Stimulated activated CD4-positive, alpha-beta T cell treated with anti-CD3 and anti-CD28 coated beads, Interleukin-1b, Interleukin-23, amount 100 ng/mL, for 48 hours (primary cell): ENCODE data around the gene LGALS1.
"Not testable (repeated sequence)": the region's sequence is repeated elsewhere in the genome, so short reads cannot be mapped to it uniquely, and the experiment has no call there.

Experiments used
- DNase-seq: peaks from one replicate; pipeline ENCODE4 v3.0.0-alpha.2; 2020

The LGALS1 gene

DNA sequence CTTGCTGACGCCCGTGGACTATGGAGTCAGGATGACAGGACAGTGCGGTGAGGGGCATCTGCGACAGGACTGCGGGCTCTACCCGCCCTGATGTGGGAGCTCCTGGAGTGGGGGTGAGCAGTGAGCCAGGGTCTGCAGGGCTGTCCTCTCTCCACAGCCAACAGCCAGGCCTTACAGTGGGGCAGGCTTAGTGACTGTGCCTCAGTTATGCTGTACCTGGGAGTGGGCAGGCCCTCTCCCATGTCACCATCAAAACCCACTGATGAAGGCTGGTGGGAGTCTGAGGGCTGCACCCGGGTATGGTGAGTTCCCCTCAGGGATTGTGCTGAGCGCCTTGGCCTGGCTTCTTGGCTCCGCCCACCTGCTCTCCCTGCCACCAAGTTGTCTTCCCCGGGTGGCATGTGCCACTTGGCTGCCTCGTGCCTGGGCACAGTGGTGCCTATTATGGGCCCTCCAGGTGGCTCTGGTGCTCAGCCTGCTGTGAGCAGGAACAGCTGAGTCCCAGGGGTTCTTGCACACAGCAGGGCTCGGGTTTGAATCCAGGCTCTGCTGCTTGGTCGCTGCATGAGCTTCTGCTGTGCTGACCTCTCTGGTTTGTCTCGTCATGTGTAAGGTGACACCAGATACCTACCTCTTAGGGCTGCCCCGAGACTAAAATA, 17.3 kb downstream of the LGALS1 start:
- no peak for DNase-seq

DNA sequence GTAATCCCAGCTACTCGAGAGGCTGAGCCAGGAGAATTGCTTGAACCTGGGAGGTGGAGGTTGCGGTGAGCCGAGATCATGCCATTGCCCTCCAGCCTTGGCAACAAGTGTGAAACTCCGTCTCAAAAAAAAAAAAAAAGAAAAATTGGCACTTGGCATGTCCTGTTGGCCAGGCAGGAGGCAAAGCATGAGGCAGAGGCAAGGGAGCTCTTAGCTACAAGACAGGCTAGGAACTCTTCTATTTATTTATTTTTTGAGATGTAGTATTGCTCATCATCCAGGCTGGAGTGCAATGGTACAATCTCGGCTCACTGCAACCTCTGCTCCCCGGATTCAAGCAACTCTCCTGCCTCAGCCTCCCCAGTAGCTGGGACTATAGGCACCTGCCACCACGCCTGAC, 18.7 kb downstream of the LGALS1 start:
- not testable (repeated sequence) for DNase-seq

DNA sequence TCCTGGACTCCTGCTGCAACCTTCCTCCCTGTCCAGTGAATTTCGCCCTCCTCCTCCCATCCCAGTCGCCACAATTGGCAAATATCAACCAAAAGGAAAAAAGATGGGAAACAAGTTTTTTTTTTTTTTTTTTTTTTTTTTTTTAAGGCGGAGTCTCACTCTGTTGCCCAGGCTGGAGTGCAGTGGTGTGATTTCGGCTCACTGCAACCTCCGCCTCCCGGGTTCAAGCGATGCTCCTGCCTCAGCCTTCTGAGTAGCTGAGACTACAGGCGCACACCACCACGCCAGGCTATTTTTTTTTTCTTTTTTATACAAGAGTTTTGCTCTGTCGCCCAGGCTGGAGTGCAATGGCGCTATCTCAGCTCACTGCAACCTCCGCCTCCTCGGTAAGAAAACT, 20.8 kb downstream of the LGALS1 start:
- DNase-seq = not testable (repeated sequence)

DNA sequence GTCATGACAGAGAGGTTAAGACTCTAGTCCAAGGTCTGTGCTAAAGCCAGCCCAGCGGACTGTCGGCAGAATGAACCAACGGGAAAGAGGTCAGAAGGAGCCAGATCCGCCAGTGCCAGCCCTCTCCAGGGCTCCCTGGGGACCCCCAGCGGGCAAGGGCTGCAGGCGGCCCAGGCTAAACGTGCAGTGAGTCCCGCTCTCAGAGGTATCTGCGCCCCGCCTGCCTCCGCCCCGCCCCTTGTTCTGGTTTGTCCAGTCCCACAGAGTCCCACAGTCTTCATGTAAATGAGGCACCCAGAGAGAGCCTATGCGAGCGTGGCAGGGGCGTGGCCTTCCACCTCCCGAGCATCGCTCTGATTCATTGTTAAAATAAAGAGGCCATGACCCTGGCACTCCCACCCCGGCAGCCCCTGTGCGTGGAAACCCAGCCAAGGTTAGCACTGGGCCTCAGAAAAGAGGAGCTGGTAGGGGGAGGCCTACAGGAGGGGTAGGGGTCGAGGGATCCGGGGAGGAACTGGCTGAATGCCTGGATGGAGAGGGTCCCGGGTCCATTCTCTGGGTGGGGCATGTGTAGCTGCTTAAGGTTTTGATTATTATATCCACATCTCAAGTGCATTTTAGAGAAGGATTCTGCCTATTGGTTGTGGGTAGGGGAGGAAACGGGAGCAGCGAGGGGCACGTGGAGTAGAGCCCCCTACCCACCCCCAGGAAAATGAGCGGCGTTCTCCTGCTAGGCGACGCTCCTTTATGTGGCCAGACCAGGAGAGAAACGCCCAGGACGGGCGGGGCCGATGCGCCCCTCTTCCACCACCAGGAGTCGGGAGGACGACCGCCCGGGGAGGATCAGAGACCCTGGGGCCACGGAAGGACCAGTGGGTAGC, 21.5 kb downstream of the LGALS1 start, which contains the start of gene TRIOBP:
Gene TRIOBP, plus strand, starts transcription at position 392 of the 881 bp plus-strand sequence. CDS start 4,318 bp downstream, outside the sequence.
- peak; percentile 92 for DNase-seq

DNA sequence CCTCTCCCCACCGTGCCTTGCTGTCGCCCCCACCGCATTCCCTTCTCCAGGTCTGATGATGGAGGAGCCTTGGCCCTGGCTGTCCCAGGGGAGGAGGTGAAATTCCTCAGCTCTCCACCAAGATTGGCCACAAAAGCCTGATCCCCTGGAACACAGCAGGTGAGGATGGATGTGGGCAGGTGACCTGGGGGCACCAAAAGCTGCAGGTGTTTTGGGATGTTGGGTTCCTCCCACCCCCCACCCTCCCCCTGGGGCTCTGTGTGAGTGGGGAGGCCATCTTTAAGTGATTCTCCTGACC, 22.1 kb downstream of the LGALS1 start:
- no peak for DNase-seq

DNA sequence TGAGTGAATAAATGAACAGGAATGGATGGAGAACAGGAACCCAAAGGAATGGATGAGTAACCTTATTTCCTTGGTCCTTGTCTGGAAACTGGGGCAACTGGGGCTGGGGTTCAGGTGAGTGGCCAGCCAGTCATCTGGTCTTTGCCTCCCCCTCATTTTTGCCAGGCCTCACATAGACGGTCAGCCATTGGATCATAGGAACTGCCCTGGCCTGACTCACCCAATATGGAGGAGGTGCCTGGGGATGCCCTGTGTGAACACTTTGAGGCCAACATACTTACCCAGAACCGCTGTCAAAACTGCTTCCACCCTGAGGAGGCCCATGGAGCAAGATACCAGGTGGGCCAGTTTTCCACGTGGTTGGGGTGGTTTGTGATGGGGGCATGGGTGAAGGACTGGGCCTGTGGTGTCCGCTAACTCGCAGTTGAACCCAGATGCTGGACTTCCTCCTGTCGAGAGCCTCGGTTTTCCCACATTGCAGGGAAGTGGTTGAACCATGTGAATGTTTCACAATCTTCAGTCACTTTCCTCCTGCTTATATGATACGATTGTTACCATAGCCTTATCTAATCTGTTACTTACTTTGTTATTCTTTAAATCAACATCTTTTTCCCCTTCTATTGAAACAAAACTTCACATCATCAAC, 25.8 kb downstream of the LGALS1 start:
- DNase-seq = no peak

DNA sequence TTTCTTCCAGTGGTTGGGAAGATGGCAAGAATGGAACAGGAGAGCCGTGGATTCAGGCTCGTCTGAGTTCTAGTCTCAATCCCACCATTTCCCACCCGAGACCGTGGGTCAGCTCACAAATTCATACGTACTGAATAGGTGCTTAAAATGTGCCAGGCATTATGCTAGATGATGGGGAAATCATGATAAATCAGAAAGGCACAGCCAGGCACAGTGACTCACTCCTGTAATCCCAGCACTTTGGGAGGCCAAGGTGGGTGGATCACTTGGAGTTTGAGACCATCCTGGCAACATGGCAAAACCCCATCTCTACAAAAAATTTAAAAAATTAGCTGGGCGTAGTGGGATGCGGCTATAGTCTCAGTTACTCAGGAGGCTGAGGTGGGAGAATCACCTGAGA, 28.5 kb downstream of the LGALS1 start:
- DNase-seq = no peak

DNA sequence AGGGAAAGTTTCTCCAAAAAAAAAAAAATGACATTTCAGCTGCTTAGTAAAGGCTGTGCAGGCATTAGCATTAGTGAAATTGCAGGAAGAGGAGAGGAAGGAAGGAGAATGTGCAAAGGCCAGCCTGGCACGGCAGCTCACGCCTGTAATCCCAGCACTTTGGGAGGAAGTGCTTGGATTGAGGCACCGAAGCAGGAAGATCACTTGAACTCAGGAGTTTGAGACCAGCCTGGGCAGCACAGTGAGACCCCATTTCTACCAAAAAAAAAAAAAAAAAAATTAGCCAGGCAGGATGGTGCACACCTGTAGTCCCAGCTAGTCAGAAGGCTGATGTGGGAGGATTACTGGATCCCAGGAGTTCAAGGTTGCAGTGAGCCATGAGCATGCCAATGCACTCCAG, 29.2 kb downstream of the LGALS1 start:
- DNase-seq = no peak

DNA sequence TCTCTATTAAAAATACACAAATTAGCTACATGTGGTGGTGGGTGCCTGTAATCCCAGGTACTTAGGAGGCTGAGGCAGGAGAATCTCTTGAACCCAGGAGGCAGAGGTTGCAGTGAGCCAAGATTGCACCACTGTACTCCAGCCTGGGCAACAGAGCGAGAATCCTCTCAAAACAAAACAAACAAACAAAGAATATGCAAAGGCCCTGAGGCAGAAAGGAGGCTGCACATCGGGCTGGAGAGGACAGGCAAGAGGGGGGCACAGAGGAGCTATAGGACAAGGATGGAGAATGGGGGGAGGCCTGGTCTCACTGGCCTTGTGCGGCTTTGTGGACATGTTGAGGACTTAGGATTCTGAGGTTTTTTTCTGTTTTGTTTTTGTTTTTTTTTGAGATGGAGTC, 29.8 kb downstream of the LGALS1 start:
- DNase-seq = no peak

DNA sequence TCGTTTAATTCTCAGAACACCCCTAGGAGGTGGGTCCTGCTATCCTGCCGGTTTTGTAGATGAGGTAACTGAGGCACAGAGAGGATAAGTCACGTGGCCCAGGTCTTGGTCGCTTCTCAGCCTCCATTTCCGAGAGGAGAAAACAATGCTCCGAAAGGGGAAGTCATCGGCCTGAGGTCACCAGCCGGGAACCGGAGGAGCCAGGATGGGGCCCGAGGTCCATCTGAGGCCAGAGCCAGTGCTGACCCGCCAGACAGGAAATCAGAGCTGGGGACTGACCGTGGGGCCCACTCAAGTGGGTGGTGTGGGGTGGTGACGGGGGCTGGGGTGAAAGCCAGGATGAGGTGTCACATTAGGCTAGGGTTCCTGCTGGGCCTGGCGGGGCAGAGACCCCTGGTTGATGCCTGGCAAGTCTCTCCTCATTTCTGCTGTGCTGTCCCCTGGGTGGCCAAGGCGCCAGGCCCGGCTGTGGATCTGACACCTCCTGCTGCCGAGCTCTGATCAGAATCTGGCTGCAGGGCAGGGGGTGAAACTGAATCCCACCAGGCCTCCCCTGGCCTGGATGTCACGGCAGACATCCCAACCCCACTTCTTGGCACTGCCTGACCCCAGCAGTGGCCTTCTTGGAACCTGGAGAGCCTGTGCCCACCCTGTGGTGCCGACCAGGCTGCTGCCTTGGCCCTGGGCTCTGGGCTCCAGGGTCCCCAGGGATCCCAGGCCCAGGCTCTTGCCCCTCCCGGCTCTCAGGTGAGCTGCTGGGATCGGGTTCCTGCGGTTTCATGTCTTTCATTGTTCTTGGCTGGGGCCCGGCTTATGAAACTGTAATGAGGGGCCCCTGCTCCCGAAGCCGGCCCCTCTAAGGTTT, 33.4 kb downstream of the LGALS1 start:
- no peak for DNase-seq

DNA sequence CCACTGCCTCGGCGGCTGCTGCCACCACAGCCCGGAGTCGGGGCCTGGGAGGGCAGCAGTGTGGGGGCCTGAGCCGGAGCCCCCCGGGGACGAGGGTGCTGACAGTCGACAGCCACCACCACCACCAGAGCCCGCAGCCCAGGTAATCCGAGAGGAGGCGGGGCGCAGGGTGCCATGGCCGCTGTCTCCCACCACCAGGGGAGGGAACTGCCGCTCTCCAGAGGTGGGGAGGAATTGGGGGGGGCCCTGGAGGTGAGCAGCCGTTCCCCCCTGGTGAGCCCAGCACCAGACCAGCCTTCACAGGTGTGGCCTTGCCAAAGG, 34.0 kb downstream of the LGALS1 start:
- DNase-seq = no peak

DNA sequence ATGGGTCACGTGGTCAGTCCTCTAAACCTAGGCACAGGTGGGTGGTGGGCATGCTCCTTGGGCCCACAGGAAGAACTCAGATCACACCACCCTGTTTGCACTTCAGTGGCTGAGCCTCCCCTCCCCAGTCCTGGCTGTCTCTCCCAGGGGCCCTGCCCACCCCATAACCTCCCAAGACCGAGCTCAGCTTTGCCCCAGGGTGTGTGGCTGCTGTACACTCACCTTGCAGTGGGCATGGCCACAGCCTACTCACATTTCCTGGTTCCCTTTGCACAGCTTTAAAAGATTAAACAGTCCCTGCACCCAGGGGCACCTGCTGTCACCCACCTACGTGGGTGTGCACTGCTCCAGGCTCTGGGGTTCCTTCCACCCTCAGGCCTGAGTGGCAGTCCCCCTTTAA, 35.2 kb downstream of the LGALS1 start:
- DNase-seq = no peak

DNA sequence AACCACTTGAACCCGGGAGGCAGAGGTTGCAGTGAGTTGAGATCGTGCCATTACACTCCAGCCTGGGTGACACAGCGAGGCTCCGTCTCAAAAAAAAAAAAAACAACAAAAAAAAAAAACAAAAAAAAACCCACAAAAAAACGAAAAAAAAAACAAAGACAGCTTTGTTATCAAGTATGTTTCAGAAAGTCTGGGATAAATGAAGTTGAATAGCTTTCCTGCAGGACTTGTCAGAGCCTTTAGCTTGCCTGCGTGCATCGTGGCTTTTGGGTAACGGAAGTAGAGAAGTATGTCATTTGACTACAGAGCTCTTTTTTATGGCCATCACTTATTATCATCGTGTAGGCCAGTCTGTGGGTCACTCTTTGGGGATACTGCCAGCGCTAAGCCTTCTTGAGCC, 36.1 kb downstream of the LGALS1 start:
- DNase-seq = no peak

DNA sequence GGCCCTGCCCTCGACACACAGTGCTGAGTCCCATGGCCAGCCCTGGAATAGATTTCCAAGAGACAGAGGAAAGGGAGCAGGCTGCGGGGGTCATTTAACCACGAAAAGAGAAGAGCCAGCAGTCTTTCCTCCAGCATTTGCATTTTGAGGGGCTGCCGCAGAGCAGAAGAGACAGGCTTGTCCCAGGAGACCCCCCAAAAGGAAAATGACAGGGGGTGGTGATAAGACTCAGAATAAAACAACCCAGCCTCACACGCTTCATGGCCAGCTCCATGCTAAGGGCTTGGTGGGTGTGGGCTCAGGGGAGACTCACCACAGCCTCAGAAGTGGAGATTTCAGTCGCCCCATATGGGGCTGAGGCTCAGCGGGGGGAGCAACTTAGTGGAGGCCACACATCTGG, 38.3 kb downstream of the LGALS1 start:
- no peak for DNase-seq

DNA sequence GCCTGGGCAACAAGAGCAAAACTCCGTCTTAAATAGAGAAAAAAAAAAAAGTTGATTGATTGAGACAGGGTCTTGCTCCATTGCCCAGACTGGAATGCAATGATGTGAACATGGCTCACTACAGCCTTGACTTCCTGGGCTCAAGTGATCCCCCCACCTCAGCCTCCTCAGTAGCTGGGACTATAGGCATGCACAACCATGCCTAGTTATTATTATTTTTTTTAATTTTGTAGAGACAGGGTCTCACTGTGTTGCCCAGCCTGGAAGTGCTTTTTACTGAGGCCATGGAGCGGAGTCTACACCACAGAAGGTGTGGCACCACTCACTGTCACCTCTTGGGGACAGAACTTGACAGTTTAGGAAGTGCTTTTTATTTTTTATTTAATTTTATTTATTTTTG, 39.2 kb downstream of the LGALS1 start:
- no peak for DNase-seq

DNA sequence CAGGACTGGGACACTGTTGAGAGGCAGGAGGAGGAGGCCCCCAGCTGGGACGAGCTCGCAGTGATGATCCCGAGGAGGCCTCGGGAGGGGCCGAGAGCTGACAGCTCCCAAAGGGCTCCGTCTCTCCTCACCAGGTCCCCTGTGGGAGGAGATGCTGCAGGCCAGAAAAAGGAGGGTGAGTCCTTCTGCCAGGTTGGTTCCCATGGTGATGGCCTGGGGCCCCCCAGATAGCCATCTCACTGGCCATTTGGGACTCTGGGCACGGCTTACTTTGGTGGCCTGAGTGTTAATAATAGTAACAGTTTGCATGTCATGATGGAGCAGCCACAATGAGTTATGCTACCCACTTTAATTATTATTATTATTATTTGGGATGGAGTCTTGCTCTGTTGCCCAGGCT, 40.3 kb downstream of the LGALS1 start:
- no peak for DNase-seq

DNA sequence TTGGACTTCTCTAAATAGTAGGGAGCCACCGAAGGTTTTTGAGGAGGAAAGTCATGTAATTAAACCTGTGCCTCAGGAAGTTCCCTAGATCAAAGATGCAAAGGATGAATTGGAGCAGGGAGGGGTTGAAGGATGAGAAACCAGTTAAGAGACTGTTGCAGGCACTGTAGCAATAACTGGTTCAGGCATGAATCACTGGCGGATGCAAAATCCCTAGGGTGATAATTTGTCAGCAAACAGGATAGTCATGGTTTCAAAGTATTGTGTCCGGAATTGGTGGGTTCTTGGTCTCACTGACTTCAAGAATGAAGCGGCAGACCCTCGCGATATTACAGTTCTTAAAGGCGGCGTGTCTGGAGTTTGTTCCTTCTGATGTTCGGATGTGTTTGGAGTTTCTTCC, 41.3 kb downstream of the LGALS1 start:
- no peak for DNase-seq

DNA sequence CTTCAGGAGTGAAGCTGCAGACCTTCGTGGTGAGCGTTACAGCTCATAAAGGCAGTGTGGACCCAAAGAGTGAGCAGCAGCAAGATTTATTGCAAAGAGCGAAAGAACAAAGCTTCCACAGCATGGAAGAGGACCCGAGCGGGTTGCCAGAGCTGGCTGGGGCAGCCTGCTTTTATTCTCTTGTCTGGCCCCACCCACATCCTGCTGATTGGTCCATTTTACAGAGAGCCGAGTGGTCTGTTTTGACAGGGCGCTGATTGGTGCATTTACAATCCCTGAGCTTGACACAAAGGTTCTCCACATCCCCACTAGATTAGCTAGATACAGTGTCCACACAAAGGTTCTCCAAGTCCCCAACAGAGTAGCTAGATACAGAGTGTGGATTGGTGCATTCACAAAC, 41.8 kb downstream of the LGALS1 start:
- DNase-seq = not testable (repeated sequence)

DNA sequence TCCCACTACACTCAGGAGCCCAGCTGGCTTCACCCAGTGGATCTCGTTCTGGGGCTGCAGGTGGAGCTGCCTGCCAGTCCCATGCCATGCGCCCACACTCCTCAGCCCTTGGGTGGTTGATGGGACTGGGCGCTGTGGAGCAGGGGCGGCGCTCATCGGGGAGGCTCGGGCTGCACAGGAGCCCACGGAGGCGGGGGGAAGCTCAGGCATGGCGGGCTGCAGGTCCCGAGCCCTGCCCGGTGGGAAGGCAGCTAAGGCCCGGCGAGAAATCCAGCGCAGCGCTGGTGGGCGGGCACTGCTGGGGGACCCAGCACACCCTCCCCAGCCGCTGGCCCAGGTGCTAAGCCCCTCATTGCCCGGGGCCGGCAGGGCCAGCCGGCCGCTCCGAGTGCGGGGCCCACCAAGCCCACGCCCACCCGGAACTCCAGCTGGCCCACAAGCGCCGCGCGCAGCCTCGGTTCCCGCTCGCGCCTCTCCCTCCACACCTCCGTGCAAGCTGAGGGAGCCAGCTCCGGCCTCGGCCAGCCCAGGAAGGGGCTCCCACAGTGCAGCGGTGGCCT, 42.4 kb downstream of the LGALS1 start:
- DNase-seq = not testable (repeated sequence)

DNA sequence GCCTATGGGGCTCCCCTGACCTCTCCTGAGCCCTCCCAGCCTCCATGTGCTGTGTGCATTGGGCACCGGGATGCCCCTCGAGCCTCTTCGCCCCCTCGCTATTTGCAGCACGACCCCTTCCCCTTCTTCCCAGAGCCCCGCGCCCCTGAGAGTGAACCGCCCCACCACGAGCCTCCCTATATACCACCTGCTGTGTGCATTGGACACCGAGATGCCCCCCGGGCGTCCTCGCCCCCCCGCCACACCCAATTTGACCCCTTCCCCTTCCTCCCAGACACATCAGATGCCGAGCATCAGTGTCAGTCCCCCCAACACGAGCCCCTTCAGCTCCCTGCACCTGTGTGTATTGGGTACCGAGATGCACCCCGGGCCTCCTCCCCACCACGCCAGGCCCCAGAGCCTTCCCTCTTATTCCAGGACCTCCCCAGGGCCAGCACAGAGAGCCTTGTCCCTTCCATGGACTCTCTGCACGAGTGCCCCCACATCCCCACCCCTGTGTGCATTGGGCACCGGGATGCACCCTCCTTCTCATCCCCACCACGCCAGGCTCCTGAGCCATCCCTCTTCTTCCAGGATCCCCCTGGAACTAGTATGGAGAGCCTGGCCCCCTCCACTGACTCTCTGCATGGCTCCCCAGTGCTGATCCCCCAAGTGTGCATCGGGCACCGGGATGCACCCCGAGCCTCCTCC, 50.3 kb downstream of the LGALS1 start:
- no peak for DNase-seq

DNA sequence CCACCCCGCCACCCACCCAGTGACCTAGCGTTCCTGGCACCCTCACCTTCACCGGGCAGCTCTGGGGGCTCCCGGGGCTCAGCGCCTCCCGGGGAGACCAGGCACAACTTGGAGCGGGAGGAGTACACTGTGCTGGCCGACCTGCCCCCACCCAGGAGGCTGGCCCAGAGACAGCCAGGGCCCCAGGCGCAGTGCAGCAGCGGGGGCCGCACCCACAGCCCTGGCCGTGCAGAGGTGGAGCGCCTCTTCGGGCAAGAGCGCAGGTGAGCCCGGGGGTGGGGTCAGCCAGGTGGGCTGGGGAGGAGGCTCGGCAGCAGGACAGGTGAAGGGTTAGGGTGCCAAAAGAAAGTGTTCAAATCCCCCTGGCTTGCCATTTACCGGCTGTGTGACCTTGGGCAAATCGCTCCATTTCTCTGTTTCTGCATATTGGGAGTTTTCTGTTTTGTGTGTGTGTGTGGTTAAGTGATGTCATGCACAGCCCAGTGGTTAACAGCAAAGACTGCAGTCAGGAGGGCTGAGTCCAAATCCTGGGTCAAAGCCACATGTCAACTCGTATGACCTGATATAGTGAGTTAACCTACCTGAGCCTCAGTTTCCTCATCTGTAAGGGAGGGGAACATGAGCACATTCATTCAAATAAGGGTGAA, 50.9 kb downstream of the LGALS1 start:
- DNase-seq = no peak

DNA sequence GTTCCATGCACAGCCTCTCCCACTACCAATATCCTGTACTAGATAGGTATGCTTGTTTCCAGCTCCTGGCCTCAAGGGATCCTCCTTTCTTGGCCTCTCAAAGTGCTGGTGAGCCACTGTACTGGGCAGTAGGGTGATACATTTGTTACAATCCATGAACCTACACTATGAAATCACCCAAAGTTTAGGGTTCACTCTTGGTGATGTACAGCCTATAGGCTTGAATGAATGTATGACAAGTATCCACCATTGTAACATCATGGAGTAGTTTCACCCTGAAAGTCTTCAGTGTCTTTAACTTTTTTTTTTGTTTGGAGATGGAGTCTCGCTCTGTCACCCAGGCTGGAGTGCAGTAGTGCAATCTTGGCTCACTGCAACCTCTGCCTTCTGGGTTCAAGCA, 53.2 kb downstream of the LGALS1 start:
- DNase-seq = no peak
